ENCODE measurements around the gene TCF3. TPM values are rescaled to one million over a fixed set of nuclear protein-coding genes. Genes with fewer than 3 reads are reported as not detected.

TCF3 gene
- total and polyA plus RNA-seq, 2 of the 8 experiments (the other 6 are each of a cell fraction or from before 2014, with no cell fraction given), result 241 to 348 TPM

DNA sequence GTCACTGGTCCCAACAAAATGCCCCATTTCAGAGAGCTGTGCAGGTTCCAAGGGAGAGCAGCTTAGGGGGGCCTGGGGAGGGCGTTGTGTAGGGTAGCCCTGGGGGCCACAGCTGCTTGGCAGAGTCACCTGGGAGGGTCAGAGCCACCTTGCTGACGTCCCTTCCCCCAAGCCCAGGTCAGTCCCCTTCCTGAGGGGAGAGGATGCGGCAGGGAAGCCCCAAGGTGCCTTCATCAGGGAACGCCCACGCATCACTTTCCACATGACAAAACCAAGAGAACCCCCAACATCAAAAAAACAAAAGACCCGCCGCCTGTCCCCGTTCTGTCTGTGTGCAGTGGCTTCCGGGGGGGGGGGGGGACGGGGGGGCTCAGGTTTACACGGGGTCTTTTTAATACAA, 41.8 kb downstream of the TCF3 start (continued):
- TF ChIP-seq, protein P1, sequence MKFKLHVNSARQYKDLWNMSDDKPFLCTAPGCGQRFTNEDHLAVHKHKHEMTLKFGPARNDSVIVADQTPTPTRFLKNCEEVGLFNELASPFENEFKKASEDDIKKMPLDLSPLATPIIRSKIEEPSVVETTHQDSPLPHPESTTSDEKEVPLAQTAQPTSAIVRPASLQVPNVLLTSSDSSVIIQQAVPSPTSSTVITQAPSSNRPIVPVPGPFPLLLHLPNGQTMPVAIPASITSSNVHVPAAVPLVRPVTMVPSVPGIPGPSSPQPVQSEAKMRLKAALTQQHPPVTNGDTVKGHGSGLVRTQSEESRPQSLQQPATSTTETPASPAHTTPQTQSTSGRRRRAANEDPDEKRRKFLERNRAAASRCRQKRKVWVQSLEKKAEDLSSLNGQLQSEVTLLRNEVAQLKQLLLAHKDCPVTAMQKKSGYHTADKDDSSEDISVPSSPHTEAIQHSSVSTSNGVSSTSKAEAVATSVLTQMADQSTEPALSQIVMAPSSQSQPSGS (IDR thresholded peaks at IDR 0.05; ENCODE audit: low read length), result no peak
- TF ChIP-seq NRF1 (IDR thresholded peaks at IDR 0.05; ENCODE audit: low read depth, low read length), result no peak
- TF ChIP-seq SIRT6 (IDR thresholded peaks at IDR 0.05; ENCODE audit: low read length), result no peak
- no peak for TF ChIP-seq BACH1 (IDR thresholded peaks at IDR 0.05; ENCODE audit: low read length)
- TF ChIP-seq, protein P2, sequence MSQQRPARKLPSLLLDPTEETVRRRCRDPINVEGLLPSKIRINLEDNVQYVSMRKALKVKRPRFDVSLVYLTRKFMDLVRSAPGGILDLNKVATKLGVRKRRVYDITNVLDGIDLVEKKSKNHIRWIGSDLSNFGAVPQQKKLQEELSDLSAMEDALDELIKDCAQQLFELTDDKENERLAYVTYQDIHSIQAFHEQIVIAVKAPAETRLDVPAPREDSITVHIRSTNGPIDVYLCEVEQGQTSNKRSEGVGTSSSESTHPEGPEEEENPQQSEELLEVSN (IDR thresholded peaks at IDR 0.05), result no peak
- TF ChIP-seq EP300 (IDR thresholded peaks at IDR 0.05; ENCODE audit: borderline replicate concordance in 1 of 2, low read depth in 2 of 2, low read length in 2 of 2), result no peak

All from H1 (cell line).